Activated CD4-positive, alpha-beta memory T cell treated with anti-CD3 and anti-CD28 coated beads, Interleukin-2, amount 10 ng/mL, durations not matched to agents 7 days and 5 days (primary cell): Measurements from ENCODE around the gene SHQ1. TPM values are rescaled to one million over a fixed set of nuclear protein-coding genes. Genes with fewer than 3 reads are reported as not detected.
"Not testable (repeated sequence)": the region's sequence is repeated elsewhere in the genome, so short reads cannot be mapped to it uniquely, and the experiment has no call there.

ENCODE experiments used
- CTCF ChIA-PET: fragments of 350-600 bp; sonication (Branson Sonifier 250); formaldehyde crosslinking; loops from one replicate; lab custom pipeline; 2021; ENCODE audit warnings: antibody characterized with exemption, inconsistent platforms; lab: Charles Lee
- POLR2A ChIA-PET: fragments of 350-600 bp; sonication (Branson Sonifier 250); formaldehyde crosslinking; loops from one replicate; lab custom pipeline; 2021; ENCODE audit warnings: antibody characterized with exemption; lab: Charles Lee
- DNase-seq: peaks from one replicate; pipeline ENCODE4 v3.0.0-alpha.2; 2020
- H3K27ac Mint-ChIP-seq: one replicate; pipeline ENCODE4 v1.8.0; 2021; ENCODE audit warnings: mild to moderate bottlenecking, mixed read lengths
- H3K27me3 Mint-ChIP-seq: one replicate; pipeline ENCODE4 v1.8.0; 2021; ENCODE audit warnings: mixed read lengths
- H3K36me3 Mint-ChIP-seq: one replicate; pipeline ENCODE4 v1.8.0; 2021; ENCODE audit warnings: low read depth, mixed read lengths
- H3K4me1 Mint-ChIP-seq: one replicate; pipeline ENCODE4 v1.8.0; 2021; ENCODE audit warnings: mixed read lengths
- H3K4me3 Mint-ChIP-seq: one replicate; pipeline ENCODE4 v1.8.0; 2021; ENCODE audit warnings: mild to moderate bottlenecking, mixed read lengths
- H3K9me3 Mint-ChIP-seq: one replicate; pipeline ENCODE4 v1.8.0; 2021; ENCODE audit warnings: mixed read lengths
- total RNA-seq, 2 experiments: library from RNA; stranded (reverse); gene quantifications; one replicate each; pipeline ENCODE4 v1.2.3, GENCODE V29; 2021

SHQ1 gene
- total RNA-seq, 2 experiments from 2014 or later = 16.7 to 20.6 TPM

DNA sequence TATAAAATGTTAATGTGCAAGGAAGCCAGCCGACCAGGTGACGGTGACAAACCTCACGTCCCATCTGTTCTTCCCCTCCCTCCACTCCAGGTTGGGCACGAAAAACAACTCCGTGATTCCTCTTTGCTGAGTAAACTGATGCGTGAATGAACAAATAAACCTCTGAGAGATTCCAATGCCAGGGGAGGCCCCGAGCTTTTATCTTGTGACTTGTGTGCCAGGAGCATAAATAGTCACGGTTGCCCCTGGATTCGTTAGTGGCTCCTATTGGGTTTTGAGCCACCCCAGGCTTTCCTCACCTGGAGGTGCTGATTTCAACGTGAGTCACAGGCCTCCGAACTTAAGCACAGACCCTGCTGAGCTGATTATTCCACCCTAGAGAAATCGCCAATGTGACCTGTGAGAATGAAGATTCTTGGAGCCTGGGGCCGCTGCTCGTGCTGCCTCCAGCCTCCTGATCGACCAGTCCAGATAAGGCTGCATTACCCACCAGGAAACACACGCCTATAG lies 119.2 kb downstream of the SHQ1 start:
- Mint-ChIP-seq H3K4me3 (no peak overlapping the region), H3K27ac (no peak overlapping the region), H3K4me1 (peaks cover 1% of the 10 kb centered on the region), H3K9me3 (peaks cover 7% of the 10 kb centered on the region), H3K36me3 (peaks cover 6% of the 10 kb centered on the region), H3K27me3 (no peaks in the 10 kb centered on the region)
- ChIA-PET CTCF (no interaction called here), POLR2A (no interaction called here)
- no peak for DNase-seq

DNA sequence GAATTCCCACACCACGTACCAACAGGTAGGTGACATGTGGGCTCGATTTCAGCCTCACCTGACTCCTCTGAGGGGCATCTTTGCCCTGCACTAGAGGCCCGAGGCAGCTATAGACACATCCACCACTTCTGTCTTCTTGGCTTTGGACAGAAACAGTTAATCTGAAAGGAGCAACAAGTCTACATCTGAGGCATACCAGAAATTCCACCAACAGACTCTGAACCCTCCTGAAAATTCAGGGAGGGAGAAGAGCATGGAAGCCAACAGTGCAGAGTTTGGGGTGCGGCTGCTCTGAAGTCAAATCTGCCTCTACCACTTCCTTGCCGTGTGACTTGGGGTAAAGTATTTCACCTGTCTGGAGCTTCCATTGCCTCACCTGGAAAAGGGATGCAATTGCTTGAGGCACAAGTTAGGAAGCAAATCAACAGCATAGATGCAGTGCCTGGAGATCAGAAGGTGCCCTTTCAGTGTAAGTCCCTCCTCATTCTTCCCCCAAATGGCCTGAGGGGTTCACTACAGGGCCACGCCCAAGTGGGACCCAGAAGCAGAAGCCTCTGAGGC lies 119.8 kb downstream of the SHQ1 start:
- Mint-ChIP-seq H3K27me3 (no peaks in the 10 kb centered on the region), H3K36me3 (peaks cover 6% of the 10 kb centered on the region), H3K27ac (no peak overlapping the region), H3K4me1 (peaks cover 5% of the 10 kb centered on the region), H3K4me3 (no peak overlapping the region), H3K9me3 (peaks cover 7% of the 10 kb centered on the region)
- DNase-seq = no peak
- ChIA-PET CTCF (no interaction called here), POLR2A (no interaction called here)

DNA sequence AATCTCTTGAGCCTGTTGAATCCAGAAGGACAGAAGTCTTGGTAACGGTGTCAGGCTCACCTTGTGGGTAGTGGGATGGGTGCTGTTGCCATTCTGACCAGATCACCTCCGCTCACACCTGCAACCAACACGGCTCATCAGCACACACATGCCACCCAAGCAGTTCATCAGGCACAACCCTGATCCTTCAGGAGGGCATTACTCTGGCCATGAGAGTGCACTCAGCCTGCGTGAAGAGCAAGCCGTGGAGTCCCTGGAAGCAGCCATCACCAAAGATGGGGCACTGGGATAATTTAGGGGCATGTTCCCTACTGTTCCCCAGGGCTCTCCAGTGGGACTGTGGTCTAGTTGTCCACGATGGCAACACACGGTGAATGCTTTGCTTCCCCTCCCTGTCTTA lies 120.5 kb downstream of the SHQ1 start:
- peaks cover 10% of the 10 kb centered on the region for H3K4me1 Mint-ChIP-seq
- peaks cover 3% of the 10 kb centered on the region for H3K9me3 Mint-ChIP-seq
- no peaks in the 10 kb centered on the region for H3K27me3 Mint-ChIP-seq
- H3K27ac Mint-ChIP-seq = no peak overlapping the region
- POLR2A ChIA-PET = no interaction called here
- H3K36me3 Mint-ChIP-seq = peaks cover 3% of the 10 kb centered on the region
- DNase-seq = no peak
- H3K4me3 Mint-ChIP-seq = no peak overlapping the region
- CTCF ChIA-PET = no interaction called here

DNA sequence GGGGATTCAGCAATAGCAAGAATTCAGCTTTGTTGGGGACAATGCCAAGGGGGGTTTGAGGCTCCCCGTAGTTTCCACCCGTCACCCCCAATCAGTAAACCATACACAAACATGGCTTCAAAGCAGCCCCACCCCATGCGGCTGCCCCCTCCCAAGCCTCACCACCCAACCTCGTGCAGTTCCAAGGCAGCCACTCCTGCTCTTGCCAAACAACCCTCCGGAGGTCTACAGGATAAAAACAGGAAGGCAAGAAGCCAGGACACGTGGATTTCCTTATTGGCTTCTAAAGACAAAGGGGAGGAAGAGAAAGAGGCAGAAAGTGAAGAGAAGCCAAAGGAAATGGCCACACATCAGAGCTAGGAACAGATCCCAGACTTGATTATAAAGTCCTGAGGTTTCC lies 121.1 kb downstream of the SHQ1 start:
- H3K27ac Mint-ChIP-seq = no peak overlapping the region
- POLR2A ChIA-PET = no interaction called here
- peaks cover 10% of the 10 kb centered on the region for H3K4me1 Mint-ChIP-seq
- no peaks in the 10 kb centered on the region for H3K27me3 Mint-ChIP-seq
- no peak overlapping the region for H3K4me3 Mint-ChIP-seq
- no peaks in the 10 kb centered on the region for H3K36me3 Mint-ChIP-seq
- DNase-seq = no peak
- CTCF ChIA-PET = no interaction called here
- no peaks in the 10 kb centered on the region for H3K9me3 Mint-ChIP-seq

DNA sequence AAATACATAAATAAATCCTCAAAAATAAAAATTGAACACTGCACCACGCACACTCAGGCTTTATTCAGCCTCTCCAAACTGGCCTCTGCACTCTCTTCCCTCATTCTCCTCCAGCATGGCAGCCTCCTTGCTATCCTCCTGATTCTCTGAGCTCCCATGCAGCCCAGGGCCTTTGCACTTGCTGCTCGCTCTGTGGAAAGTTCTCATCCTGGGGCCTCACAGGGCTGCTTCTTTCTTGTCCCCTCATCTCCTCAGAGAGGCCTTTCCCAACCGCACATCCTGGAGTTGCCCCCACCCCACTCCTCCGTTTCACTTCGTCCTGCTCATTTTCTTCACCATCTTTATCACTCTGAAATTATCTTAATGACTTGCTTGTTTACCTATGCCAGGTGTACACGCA lies 123.0 kb downstream of the SHQ1 start:
- POLR2A ChIA-PET = no interaction called here
- Mint-ChIP-seq H3K4me3 (no peak overlapping the region), H3K4me1 (peaks cover 10% of the 10 kb centered on the region), H3K36me3 (no peaks in the 10 kb centered on the region), H3K27ac (no peak overlapping the region), H3K27me3 (no peaks in the 10 kb centered on the region), H3K9me3 (no peaks in the 10 kb centered on the region)
- CTCF ChIA-PET = no interaction called here
- DNase-seq = no peak

DNA sequence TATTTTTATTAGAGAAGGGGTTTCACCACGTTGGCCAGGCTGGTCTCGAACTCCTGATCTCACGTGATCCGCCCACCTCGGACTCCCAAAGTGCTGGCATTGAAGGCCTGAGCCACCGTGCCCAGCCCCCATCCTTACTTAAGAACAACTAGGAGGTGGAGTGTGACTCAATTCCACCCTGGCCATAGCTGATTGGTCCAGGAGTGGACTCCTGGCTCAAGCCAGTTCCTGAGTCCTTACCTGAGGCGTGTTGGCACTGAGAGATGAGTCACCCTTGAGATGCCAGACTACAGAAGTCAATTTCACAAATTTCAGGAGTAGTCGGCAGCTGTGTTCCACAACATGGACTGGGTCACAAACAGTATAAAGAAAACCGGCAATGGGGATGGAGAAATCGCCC lies 124.2 kb downstream of the SHQ1 start:
- Mint-ChIP-seq H3K4me3 (no peak overlapping the region), H3K9me3 (no peaks in the 10 kb centered on the region), H3K4me1 (peaks cover 10% of the 10 kb centered on the region), H3K36me3 (no peaks in the 10 kb centered on the region), H3K27me3 (no peaks in the 10 kb centered on the region), H3K27ac (no peak overlapping the region)
- ChIA-PET CTCF (no interaction called here), POLR2A (no interaction called here)
- no peak for DNase-seq

DNA sequence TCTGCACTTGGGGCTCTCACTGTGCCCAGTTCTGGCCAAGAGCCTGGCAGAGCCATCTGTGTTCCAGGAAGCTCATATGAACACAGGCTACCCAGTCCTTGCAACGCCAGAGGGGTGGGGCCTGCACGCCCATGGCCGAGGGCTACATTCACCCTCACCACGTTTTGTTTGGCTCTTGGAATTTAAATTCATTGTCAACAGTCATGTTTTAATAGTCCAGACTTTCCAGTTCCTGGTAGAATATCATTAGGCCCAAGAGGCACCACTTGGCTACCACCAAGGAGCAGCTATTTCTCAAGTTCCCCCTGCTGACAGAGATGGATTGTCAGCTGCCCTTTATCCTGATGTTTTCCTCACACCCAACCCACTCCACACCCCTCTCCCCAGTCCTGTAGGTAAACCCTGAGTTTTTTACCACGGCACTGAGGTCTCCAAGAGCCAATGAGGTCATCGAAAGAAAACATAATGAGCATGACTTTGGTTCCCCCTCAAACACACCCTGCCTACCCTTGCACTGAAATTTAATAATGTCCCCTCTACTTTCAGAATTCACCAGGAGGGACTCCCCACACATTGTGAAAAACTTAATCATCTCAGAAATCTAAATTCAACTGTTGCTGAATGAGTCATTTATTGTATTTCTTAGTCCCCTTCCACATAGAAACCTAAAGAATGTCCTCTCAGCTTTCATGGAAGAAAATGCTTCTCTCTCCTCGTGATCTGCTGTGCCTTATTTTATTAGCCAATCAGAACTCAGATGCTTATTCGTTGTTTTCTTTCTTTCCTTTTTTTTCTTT lies 125.1 kb downstream of the SHQ1 start:
- no peaks in the 10 kb centered on the region for H3K27me3 Mint-ChIP-seq
- ChIA-PET CTCF (interaction anchor here (0.7 kb wide), 1 partner anchor 89 kb away, joined by 3 read pairs; no protein-coding TSS in a partner anchor), POLR2A (no interaction called here)
- H3K4me3 Mint-ChIP-seq = no peak overlapping the region
- H3K9me3 Mint-ChIP-seq = no peaks in the 10 kb centered on the region
- H3K27ac Mint-ChIP-seq = no peak overlapping the region
- no peaks in the 10 kb centered on the region for H3K36me3 Mint-ChIP-seq
- no peak for DNase-seq
- H3K4me1 Mint-ChIP-seq = peaks cover 10% of the 10 kb centered on the region

DNA sequence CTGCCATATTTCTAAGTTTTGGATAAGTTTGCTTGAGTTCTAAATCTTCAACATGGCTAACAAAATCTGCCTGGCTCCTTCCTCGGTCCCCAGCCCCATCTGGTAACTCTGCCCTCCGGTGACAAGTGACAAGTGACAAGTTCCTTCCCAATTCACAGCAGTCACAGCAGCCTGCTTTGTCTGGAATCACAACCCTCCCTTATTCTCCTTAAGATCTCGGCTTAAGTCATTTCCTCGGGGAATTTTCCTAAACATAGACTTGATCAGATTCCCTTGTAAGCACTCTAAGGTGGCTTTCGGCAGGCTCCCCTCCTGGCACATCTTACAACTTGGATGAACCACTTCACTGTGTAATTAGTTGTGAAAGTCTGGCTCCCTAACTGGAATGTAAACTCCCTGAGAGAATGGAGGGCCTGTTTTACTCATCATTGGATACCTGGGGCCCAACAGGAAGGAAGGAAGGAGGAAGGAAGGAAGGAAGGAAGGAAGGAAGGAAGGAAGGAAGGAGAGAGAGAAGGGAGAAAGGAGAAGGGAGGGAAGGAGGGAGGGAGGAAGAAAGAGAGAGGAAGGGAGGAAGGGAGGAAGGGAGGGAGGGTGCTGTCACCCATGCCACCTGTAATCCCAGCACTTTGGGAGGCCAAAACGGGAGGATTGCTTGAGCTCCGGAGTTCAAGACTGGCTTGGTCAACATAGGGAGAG lies 126.4 kb downstream of the SHQ1 start:
- Mint-ChIP-seq H3K36me3 (no peaks in the 10 kb centered on the region), H3K9me3 (no peaks in the 10 kb centered on the region), H3K4me3 (no peak overlapping the region), H3K4me1 (peaks cover 10% of the 10 kb centered on the region), H3K27me3 (no peaks in the 10 kb centered on the region), H3K27ac (no peak overlapping the region)
- DNase-seq = no peak
- CTCF ChIA-PET = no interaction called here
- POLR2A ChIA-PET = no interaction called here

DNA sequence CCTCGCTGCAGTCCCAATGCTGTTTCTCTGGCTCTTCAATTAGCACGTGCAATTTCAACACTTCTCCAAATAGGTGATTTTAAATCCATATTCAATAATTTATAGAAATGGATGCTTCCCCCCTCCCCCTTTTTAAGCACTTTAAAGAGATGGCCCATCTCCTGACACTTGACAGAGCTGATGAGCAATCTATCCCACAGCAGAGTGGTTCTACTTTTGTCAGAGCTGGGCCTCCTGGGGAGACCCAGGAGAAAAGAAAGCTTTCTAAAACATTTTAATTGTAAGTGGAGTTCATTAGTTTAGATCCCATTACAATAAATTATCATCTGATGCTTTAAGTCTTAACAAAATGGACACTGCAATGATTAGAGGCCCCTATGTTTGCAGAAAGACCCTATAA lies 127.7 kb downstream of the SHQ1 start:
- H3K27me3 Mint-ChIP-seq = no peaks in the 10 kb centered on the region
- peaks cover 10% of the 10 kb centered on the region for H3K4me1 Mint-ChIP-seq
- H3K9me3 Mint-ChIP-seq = no peaks in the 10 kb centered on the region
- no peak for DNase-seq
- ChIA-PET POLR2A (interaction anchor here (0.6 kb wide), 1 partner anchor 170 kb away, joined by 3 read pairs; no protein-coding TSS in a partner anchor), CTCF (no interaction called here)
- H3K4me3 Mint-ChIP-seq = no peak overlapping the region
- no peaks in the 10 kb centered on the region for H3K36me3 Mint-ChIP-seq
- no peak overlapping the region for H3K27ac Mint-ChIP-seq

DNA sequence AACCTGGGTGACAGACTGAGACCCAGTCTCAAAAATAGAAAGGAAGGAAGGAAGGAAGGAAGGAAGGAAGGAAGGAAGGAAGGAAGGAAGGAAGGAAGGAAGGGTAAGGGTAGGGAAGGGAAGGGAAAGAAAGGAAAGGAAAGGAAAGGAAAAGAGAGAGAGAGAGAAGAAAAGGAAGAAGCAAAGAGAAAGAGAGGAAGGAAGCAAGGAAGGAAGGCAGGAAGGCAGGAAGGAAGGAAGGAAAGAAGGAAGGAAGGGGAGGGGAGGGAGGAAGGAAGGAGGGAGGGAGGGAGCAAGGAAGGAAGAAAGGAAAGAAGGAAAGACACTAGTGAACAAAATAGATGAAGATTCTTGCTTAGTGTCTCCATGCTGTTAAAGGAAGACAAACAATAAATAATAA lies 129.1 kb downstream of the SHQ1 start:
- Mint-ChIP-seq H3K9me3 (peaks cover 2% of the 10 kb centered on the region), H3K4me3 (no peak overlapping the region), H3K36me3 (no peaks in the 10 kb centered on the region), H3K27me3 (peaks cover 5% of the 10 kb centered on the region), H3K27ac (no peak overlapping the region), H3K4me1 (peaks cover 8% of the 10 kb centered on the region)
- CTCF ChIA-PET = no interaction called here
- no peak for DNase-seq
- POLR2A ChIA-PET = no interaction called here

DNA sequence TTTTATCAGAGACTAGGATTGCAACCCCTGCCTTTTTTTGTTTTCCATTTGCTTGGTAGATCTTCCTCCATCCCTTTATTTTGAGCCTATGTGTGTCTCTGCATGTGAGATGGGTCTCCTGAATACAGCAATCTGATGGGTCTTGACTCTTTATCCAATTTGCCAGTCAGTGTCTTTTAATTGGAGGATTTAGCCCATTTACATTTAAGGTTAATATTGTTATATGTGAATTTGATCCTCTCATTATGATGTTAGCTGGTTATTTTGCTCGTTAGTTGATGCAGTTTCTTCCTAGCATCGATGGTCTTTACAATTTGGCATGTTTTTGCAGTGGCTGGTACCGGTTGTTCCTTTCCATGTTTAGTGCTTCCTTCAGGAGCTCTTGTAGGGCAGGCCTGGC lies 134.1 kb downstream of the SHQ1 start:
- DNase-seq, H3K4me3 Mint-ChIP-seq, H3K9me3 Mint-ChIP-seq, POLR2A ChIA-PET, H3K27ac Mint-ChIP-seq, H3K36me3 Mint-ChIP-seq, CTCF ChIA-PET, H3K4me1 Mint-ChIP-seq: not testable (repeated sequence)
- peaks cover 11% of the 10 kb centered on the region for H3K27me3 Mint-ChIP-seq

DNA sequence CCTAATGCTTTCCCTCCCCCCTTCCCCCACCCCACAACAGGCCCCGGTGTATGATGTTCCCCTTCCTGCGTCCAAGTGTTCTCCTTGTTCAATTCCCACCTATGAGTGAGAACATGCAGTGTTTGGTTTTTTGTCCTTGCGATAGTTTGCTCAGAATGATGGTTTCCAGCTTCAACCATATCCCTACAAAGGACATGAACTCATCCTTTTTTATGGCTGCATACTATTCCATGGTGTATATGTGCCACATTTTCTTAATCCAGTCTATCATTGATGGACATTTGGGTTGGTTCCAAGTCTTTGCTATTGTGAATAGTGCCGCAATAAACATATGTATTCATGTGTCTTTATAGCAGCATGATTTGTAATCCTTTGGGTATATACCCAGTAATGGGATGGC lies 137.8 kb downstream of the SHQ1 start:
- CTCF ChIA-PET = interaction anchor here (0.6 kb wide), 1 partner anchor 9 kb away, joined by 3 read pairs; no protein-coding TSS in a partner anchor
- H3K27ac Mint-ChIP-seq, H3K36me3 Mint-ChIP-seq, H3K4me1 Mint-ChIP-seq, DNase-seq, POLR2A ChIA-PET, H3K9me3 Mint-ChIP-seq, H3K4me3 Mint-ChIP-seq: not testable (repeated sequence)
- H3K27me3 Mint-ChIP-seq = peaks cover 11% of the 10 kb centered on the region

DNA sequence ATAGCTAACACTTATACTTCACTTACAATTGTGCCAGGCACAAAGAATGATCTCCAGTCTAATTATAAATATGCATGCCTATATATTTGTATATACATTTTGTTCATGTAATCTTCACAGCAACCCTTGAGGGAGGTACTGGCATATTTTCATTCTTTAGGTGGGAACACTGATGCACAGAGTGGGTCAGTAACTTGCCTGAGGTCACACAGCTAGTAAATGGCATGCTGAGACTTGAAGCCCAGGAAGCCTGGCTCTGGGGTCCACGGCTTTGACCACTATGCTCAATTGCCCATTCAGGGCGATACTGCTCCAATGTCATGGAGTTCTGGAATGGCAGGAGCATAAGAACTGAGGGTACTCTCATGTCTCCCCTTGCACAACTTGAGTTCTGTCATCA lies 139.8 kb downstream of the SHQ1 start:
- H3K4me1 Mint-ChIP-seq = no peaks in the 10 kb centered on the region
- H3K9me3 Mint-ChIP-seq = no peaks in the 10 kb centered on the region
- ChIA-PET CTCF (interaction anchor here (0.6 kb wide), 1 partner anchor 42 kb away, joined by 4 read pairs; no protein-coding TSS in a partner anchor), POLR2A (no interaction called here)
- DNase-seq = no peak
- H3K36me3 Mint-ChIP-seq = no peaks in the 10 kb centered on the region
- H3K27me3 Mint-ChIP-seq = peaks cover 2% of the 10 kb centered on the region
- no peak overlapping the region for H3K27ac Mint-ChIP-seq
- no peak overlapping the region for H3K4me3 Mint-ChIP-seq
